Testis (tissue), 2 donors: ENCODE results near the gene SPINK14.

Experiments used
- POLR2A ChIP-seq: fragments of 450-650 bp; IDR thresholded peaks from one replicate; pipeline ENCODE4 v1.6.1; 2017; ENCODE audit warnings: antibody characterized with exemption, mild to moderate bottlenecking, moderate library complexity
- TF ChIP-seq, protein P1 (sequence below), 3 experiments: fragments of 450-650 bp in 2 of 3; fragments of 200-600 bp in 1 of 3; sonication (generic) in 1 of 3; IDR thresholded peaks; one replicate each; pipeline ENCODE4 v1.5.1; 2016 to 2019; ENCODE audit warnings: antibody characterized with exemption in 3 of 3, mild to moderate bottlenecking in 2 of 3, moderate library complexity in 1 of 3

DNA sequence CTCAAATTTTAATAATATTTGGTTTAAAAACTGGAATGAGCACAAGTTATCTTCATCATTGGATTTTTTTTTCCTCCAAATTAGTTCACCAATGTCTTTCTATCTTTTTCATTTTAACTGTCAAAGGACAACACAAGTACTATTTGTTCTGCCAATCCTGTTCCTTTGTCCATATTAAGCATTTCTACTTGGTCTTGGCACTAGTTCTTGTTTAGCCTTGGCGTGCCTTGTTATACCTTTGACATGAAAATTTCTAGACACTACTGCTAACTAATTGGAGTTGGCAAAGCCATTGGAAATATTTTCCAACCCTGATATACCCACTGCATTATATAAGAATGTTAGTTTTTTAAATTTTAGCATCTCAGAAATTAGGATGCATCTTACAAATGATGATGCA lies 38.3 kb downstream of the SPINK14 start:
- no peak for TF ChIP-seq POLR2A
- TF ChIP-seq, protein P1, sequence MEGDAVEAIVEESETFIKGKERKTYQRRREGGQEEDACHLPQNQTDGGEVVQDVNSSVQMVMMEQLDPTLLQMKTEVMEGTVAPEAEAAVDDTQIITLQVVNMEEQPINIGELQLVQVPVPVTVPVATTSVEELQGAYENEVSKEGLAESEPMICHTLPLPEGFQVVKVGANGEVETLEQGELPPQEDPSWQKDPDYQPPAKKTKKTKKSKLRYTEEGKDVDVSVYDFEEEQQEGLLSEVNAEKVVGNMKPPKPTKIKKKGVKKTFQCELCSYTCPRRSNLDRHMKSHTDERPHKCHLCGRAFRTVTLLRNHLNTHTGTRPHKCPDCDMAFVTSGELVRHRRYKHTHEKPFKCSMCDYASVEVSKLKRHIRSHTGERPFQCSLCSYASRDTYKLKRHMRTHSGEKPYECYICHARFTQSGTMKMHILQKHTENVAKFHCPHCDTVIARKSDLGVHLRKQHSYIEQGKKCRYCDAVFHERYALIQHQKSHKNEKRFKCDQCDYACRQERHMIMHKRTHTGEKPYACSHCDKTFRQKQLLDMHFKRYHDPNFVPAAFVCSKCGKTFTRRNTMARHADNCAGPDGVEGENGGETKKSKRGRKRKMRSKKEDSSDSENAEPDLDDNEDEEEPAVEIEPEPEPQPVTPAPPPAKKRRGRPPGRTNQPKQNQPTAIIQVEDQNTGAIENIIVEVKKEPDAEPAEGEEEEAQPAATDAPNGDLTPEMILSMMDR (IDR thresholded peaks at IDR 0.05) = no peak
